GM18502 (cell line): ENCODE data around the gene RRAGC.

ENCODE experiments used
- ATAC-seq: cut with Tn5 transposase; IDR thresholded peaks from one replicate; pipeline ENCODE4 v1.9.1; 2021; ENCODE audit warnings: mild to moderate bottlenecking; ENCODE audit not compliant: unreplicated experiment, poor library complexity

Gene RRAGC, protein sequence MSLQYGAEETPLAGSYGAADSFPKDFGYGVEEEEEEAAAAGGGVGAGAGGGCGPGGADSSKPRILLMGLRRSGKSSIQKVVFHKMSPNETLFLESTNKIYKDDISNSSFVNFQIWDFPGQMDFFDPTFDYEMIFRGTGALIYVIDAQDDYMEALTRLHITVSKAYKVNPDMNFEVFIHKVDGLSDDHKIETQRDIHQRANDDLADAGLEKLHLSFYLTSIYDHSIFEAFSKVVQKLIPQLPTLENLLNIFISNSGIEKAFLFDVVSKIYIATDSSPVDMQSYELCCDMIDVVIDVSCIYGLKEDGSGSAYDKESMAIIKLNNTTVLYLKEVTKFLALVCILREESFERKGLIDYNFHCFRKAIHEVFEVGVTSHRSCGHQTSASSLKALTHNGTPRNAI

DNA sequence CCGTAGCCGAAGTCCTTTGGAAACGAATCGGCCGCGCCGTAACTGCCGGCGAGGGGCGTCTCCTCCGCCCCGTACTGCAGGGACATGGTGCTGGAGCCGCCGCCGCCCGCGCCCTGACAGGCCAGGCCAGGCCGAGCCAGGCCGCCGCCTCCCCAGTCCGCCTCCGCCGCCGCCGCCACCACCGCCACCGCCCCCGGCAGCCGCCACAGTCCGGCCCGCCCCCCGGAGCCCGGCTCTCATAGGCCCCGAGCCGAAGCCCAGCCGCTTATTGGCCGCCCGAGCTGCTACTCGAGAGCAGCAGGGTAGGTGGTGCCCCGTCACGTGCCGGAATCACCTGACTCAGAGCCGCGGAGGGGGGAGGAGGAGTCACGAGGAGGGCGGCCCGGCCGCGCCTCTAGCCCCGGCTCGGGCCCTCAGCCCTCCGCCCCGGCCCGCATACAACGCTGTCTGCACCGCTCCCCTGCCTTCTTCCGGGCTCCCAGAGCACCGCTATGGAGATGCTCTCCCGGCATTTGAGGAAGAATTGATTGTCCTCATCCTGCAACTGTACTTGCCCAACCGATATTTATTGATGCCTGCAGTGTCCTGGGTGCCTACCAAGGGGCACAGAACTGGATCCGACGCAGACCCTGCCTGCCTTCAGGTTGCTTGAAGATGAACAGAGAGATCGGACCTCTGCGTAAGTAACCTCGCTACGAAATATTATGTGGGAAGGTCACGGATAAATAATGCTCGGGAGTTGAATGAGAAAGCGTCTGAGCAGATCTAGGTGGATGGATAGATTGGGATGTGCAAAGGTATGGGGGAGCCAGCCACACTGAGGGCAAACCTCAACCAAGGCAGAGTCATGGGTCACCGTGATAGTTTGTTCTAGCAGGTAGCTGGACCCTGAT lies at the start of gene RRAGC:
RRAGC (minus strand) TSS at position 212 of the 893 bp plus-strand sequence; CDS start at position 86, 126 bp downstream.
- ATAC-seq, result peak; percentile 96

DNA sequence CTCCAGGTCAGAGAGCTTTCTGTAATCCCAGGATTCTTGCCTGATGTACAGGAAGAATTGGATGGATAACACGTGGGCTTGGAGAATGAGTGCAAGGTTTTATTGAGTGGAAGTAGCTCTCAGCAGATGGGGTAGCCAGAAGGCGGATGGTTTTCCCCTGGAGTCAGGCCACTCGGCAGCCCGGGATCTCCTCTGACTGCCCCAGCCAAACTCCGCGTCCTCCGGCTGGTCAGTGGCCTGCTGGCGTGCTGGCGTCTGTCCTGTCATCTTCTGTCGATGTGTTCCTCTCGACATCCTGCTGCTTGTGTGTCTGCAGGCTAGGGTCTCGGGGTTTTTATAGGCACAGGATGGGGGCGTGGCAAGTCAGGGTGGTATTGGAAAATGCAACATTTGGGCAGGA lies 49.2 kb upstream of the RRAGC start:
- ATAC-seq, result no peak

DNA sequence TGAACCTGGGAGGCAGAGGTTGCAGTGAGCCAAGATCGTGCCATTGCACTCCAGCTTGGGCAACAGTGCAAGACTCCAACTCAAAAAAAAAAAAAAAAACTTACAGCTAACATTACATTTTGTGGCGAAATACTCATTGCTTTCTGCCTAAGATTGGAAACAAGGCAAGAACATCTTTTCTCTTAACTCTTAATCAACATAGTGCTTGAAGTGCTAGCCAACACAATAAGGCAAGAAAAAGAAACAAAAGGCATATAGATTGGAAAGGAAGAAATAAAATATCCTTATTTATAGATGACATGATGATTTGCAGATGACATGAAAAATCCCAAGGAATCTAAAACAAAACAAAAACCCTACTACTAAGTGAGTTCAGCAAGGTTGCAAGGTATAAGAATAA lies 46.4 kb upstream of the RRAGC start:
- ATAC-seq, result no peak

DNA sequence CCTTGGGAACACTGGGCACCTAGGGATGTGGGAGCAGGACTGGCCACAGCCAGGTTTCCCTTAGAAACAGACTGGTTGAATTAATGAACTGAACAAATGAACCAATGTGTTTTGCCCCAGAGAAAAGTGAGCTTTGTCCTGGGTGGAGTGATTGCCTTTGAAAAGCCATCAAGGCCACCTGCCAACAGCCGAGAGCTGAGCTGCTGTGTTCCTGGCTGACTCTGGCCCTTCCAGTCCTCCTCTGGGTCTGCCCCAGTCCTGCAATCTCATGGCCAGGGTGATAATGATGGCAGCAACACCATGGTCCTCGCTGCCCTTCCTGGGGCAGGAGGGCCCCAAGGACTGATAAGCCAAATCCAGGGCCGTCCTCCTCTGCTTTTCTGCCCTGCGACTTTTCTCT lies 40.0 kb upstream of the RRAGC start:
- ATAC-seq, result no peak

DNA sequence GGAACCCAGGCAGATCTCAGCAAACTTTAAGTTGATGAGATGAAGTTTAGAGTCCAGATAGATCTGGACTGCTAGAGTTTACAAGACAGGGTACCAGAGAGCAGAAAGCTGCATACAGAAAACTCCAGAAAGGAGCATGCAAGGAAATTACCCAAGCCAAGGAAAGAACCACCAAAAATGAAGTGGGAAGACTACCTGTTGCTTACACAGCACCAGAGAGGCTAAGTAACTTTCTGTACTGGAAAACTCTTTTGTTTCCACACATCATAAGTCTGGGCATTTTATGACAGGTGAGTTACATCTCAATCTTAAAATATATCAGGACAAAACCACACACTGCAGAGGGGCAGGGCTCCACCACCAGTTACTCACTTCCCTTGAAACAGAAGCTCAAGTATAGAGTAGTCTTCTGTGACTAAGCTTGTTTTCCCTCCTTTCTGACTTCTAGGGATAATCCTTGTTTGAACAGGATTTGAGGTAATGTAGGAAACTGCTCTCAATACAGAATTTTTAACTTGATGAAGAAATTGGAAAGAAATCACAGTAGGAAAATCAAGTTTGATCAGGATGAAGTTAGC lies 39.2 kb upstream of the RRAGC start:
- no peak for ATAC-seq

DNA sequence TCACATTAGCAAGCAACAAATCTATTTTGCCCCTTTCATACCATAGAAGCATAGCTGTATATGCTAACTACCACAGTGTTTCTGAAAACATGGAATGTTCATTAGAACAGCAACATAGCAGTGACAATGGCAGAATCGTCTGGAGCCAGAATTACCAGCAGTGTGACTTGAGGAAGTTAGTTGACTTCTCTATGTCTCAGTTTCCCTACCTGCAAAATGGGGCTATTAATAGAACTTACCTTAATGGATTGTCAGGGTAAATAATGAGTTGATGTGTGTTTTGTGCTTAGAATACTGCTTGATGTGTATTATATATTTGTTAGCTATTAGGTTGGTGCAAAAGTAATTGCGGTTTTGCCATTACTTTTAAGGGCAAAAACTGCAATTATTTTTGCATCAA lies 36.6 kb upstream of the RRAGC start:
- ATAC-seq, result no peak

DNA sequence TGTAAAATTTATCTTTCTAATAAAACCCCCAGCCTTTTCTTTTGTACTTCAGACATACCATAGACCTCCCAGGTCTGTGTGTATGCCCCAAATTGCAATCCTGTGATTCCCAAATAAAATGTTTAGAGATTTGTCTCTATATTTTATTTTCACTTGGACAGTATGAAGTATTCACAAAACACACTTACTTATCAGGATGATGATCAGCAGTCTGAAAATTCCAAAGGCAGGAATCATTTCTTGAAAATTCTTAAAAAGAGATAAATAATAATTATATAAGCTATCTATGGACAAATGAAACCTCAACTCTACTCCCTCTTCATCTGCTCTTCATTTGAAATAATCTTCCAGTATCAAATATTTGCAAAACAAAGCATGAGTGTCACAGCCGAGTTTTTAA lies 33.4 kb upstream of the RRAGC start:
- no peak for ATAC-seq

DNA sequence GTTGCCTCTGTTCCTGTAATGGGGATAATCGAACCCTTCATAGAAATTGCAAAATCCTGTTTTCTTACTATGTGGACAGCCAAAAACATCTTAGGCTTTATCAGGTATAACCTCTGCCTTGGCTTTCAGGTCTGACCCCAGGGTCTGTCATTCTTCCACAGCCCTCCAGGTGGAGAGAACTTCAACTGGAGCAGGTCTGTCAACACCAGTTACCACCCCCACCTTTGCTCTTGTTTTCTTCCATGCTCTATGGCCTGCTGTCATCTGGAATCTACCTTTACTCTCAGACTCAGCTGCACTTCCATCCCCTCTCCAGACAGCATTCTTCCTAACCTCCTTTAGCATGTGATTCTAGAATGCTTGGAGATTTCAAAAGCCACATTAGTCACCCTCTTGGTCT lies 32.2 kb upstream of the RRAGC start:
- ATAC-seq, result no peak

DNA sequence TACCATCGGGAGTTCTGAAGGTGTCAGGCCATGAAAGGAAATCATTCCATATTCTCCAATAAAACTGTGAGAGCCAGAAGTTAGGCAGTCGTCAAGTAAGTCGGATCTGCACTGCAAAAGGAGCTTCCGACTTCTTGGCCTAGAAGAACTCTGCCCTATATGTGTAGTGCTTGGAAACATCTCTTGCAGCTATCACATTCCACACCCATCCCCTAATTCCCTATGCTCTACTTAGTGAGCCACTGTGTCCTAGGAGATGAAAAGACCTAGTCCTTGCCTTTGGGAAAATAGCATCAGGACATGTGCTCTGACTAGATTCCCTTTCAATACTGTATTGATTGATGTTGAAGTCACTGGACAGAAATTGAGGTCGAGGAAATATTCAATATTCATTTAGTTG lies 30.0 kb upstream of the RRAGC start:
- no peak for ATAC-seq

DNA sequence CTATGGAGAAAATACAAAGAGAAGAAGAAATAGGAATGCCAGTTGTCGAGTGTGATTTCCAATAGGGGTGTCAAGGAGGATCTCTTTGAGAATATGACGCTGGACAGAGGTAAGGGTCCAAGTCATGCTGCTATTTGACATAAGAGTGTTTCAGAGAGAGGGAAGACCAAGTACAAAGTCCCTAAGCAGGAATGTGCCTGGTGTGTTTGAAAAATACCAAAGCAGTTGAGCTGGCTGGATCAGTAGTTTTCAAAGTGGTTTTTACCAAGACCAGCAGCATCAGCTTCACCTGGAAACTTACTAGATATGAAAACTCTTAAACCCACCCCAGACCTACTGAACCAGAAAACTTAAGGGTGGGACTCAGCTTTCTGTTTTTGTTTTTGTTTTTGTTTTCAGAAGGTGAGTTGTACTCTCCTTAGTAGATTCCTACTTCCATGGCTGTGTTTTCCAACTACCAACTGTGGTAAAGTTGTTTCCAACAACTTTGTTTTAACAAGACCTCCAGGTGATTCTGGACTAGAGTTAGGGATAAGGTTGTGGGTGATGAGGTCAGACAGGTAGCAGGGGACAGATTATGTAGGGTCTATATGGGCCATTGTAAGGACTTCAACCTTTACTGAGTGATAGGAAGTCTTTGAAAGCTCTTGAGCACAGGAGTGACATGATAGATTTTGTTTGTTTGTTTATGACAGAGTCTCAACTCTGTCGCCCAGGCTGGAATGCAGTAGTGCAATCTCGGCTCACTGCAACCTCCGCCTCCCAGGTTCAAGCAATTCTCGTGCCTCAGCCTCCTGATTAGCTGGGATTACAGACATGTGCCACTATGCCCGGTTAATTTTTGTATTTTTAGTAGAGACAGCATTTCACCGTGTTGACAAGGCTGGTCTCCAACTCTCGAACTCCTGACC lies 29.1 kb upstream of the RRAGC start:
- no peak for ATAC-seq

DNA sequence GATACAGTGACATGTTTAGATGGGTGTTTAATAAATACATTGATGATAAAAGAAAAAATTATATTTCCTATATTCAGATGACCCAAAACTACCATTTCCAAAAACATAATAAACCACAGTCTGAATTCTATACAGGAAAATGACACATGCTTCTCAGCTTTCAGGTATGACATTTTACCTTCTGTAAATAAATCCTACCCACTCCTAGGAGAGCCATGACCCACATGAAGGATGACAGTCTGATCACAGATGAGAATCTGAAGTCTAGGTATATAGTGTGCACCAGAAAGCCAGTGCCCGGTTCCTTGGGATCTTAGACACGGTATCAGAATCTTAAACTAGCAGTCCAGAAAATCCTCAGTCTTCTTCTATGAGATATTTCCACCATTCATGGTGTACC lies 25.5 kb upstream of the RRAGC start:
- no peak for ATAC-seq

DNA sequence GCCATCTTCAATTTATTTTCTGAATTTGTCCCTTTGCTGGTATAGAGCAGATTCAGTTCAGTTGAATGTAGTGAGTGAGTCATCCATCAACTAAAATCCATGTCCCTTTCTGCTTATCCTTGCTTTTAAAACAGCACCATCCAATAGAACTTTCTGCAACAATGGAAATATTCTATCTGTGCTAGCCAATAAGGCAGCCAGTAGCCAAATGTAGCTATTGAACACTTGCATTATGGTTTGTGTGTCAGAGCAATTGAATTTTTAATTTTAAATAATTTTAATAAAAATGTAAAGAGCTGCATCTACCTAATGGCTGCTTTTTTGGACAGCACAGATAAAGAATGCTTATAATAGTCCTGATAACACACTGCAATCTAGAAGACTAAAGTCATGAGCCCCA lies 21.9 kb upstream of the RRAGC start, which contains the start of gene GJA9:
GJA9 (minus strand) TSS at position 101 of the 400 bp plus-strand sequence. CDS start 5,489 bp downstream, outside the sequence.
- no peak for ATAC-seq

DNA sequence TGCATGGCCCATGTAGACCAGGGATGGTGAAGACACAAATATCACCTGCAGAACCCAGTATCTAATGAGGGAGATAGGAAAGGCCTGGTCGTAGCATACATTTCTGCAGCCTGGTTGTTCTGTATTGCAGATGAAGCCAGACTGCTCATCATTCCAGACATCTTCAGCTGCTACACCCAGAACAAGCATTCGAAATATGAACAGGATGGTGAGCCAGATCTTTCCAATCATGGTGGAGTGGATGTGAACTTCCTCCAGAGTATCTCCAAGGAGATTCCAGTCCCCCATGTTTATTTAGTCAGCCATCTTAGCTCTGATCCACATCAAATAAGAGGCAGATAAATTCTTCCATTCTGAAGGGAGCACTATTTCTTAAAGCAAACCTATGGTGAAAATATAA lies 16.2 kb upstream of the RRAGC start:
- ATAC-seq, result no peak

DNA sequence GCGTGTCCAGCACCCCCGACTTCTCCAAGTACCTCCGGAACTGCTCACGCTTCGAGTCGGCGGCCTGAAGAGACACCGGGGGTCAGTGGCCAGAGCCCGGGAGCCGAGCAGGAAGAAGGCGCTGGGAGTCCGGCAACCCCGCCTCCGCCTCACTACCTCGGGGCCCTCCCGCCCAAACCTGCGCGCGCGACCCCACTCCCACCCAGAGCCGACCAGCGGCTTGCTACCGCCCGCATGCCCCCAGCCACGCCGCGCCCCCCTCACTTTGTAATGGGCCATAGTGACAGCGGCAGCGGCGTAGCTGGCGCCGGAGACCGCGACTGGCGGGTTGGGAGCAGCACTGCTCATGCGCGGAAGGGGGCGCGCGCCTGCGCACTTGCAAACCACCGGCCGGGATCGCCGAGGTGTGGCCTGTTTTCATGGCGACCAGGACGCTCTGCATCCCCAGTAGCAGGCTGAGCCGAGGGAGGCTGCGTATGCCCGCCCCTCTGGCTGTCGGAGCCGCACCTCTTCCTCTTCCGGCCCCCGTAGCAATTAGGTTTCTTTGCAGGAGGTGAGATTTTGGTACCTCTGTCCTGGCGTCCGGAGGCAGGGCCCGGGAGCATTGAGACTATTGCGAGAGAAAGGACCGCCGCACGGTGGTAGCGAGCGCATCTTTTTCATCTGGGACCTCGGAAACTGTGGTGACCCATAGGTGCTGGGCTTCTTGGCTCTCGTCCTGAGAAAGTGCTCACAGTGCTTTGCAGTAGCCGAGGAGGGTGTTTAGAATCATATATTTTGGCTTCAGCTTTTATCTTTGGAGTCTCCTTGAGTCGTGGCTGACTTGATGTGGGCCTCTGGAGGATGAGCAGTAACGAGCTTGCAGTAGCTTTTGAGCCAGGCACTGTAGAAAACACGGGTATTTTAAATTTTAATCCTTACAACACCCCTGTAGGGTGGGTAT lies 13.7 kb upstream of the RRAGC start, which contains the start of gene MYCBP:
MYCBP (minus strand) TSS at position 322 of the 943 bp plus-strand sequence; CDS start at position 279, 43 bp downstream.
- peak; percentile 97 for ATAC-seq

DNA sequence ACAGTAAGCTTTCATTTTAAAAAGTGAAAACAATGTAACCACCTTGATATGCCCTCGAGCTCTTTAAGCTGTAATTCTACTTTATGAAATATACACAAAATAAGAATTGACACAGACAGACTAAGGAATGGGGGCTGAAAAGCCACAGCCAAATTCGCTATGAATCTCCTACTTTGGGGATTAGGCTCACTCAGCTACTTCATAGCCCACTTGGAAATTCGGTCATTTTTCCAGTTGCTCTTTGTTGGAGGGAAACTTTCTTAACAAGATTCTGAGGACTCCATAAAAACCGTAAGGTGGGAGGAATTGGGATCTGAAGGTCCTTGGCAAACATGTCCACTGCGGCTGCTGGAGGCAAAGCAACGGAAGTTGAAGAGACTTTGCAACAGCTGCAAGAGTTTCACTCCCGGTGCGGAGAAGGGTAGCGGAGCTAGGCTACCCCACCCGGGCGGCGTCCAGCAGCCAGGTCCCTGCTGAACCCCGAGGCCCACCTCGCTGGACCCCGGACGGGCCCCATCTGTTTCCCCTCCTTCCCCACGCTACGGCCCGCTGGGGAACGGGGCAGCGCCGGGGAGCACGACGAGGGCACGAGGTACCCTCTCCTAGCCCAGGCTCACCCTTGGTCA lies 12.9 kb upstream of the RRAGC start:
- ATAC-seq, result peak; percentile 27

DNA sequence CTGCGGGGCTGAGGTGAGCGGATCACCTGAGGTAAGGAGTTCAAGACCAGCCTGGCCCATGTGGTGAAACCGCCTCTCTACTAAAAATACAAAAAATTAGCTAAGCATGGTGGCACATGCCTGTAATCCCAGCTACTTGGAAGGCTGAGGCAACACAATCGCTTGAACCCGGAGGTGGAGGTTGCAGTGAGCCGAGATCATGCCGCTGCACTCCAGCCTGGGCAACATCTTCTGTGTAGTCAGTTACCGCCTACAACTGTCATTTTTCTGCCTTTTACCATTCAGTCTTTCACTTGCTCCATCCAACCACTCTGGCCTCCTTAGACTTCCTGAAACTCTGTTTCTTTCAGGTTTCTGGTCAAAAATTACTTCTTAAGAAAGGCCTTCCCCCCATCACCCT lies 11.4 kb upstream of the RRAGC start:
- no peak for ATAC-seq

DNA sequence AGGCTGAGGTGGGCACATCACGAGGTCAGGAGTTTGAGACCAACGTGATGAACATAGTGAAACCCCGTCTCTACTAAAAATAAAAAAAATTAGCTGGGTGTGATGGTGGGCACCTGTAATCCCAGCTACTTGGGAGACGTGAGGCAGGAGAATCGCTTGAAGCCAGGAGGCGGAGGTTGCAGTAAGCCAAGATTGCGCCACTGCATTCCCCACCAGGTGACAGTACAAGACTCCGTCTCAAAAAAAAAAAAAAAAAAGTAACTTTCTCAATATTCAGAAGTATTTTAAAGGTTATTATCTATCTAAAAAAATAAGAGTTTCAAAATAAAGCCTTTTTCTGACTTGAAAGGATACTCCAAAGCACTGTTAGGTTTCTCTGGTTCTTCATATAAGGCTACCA lies 7.6 kb upstream of the RRAGC start:
- ATAC-seq, result no peak

DNA sequence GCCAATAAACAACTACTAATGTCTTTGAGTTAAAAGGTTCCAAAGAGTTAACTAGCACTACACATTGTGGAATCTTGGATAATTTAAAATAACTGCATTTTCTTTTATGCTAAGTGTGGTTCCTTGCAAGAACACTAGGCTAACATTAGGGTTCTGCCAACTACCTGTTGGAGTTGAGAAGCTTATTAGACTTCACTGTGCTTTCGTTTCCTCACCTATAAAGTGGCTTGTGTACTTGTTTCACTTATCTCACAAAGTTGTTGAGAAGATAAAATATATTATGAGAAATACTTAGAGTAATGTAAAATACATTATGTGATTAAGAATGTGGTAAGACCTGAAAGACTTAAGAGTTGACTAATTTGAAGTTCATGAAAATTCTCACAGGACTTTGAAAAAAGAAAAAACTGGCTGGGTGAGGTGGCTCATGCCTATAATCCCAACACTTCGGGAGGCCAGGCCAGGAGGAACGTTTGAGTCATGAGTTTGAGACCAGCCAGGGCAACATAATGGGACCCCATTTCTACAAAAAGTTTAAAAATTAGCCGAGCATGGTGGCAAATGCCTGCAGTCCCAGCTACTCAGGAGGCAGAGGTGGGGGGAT lies 5.6 kb upstream of the RRAGC start:
- no peak for ATAC-seq
